Endothelial cell of umbilical vein (primary cell): ENCODE data around the gene LIG4. TPM values are rescaled to one million over a fixed set of nuclear protein-coding genes. Genes with fewer than 3 reads are reported as not detected.

Experiments used
- BruUV-seq: library from RNA; stranded (reverse); fragments of 400-500 nt; replicated peaks from 2 replicates; lab custom pipeline; 2021; lab: Mats Ljungman, UMichigan
- CTCF ChIA-PET: fragments of 300-600, 350-600 bp; sonication (Branson Sonifier 250); formaldehyde crosslinking; loops from one replicate; lab custom pipeline; 2021; ENCODE audit warnings: antibody characterized with exemption, inconsistent platforms; lab: Charles Lee
- POLR2A ChIA-PET: fragments of 300-600, 350-600 bp; sonication (Branson Sonifier 250); formaldehyde crosslinking; loops from one replicate; lab custom pipeline; 2021; ENCODE audit warnings: antibody characterized with exemption, inconsistent platforms; lab: Charles Lee
- DNase-seq: peaks from one replicate; pipeline ENCODE4 v3.0.0-alpha.2; 2011; ENCODE audit warnings: low read depth, low spot score
- FAIRE-seq: peaks from 2 replicates; lab custom pipeline; 2011; peaks lifted over from hg19 to GRCh38; lab: Jason Lieb, UNC
- H2AFZ ChIP-seq: 2 replicates; pipeline ENCODE4 v1.6.0; 2012; ENCODE audit warnings: low read depth, low read length, control low read depth, inconsistent platforms
- H3K27ac ChIP-seq: 2 replicates; pipeline ENCODE4 v1.5.1; 2011; ENCODE audit warnings: low read depth, mild to moderate bottlenecking, control low read depth, low read length, moderate library complexity; ENCODE audit not compliant: insufficient read depth
- H3K27me3 ChIP-seq, 2 experiments: 2 replicates each; pipeline versions ENCODE4 v1.6.0 to v1.6.1; 2011; ENCODE audit warnings: low read length in 2 of 2, mixed read lengths in 1 of 2; ENCODE audit not compliant: control insufficient read depth in 2 of 2, insufficient read depth in 2 of 2
- H3K36me3 ChIP-seq, 2 experiments: 2 replicates in 1 of 2; 3 replicates in 1 of 2; pipeline ENCODE4 v1.5.1; 2011; ENCODE audit warnings: low read length in 2 of 2, mild to moderate bottlenecking in 1 of 2, moderate library complexity in 1 of 2; ENCODE audit not compliant: control insufficient read depth in 2 of 2, insufficient read depth in 2 of 2; ENCODE audit errors: extremely low read depth in 1 of 2
- H3K4me1 ChIP-seq: 3 replicates; pipeline ENCODE4 v1.5.1; 2011; ENCODE audit warnings: mild to moderate bottlenecking, low read length; ENCODE audit not compliant: control insufficient read depth, insufficient read depth; ENCODE audit errors: extremely low read depth
- H3K4me2 ChIP-seq: 2 replicates; pipeline ENCODE4 v1.6.1; 2011; ENCODE audit warnings: low read length, control low read depth, mixed read lengths; ENCODE audit not compliant: insufficient read depth
- H3K4me3 ChIP-seq, 3 experiments: fragments of 200-600 bp in 1 of 3; sonication (generic), shearing (Covaris generic) in 1 of 3; replicated peaks in 1 of 3; 2 replicates each; pipeline ENCODE4 v1.5.1; 2011 to 2016; ENCODE audit warnings: control low read depth in 3 of 3, low read length in 3 of 3, mild to moderate bottlenecking in 2 of 3, inconsistent platforms in 1 of 3, low read depth in 1 of 3, moderate library complexity in 1 of 3; ENCODE audit not compliant: insufficient read depth in 1 of 3
- H3K79me2 ChIP-seq: 2 replicates; pipeline ENCODE4 v1.6.0; 2012; ENCODE audit warnings: low read length, inconsistent platforms; ENCODE audit not compliant: control insufficient read depth, insufficient read depth
- H3K9ac ChIP-seq: replicated peaks from 2 replicates; pipeline ENCODE3; 2011; ENCODE audit warnings: low read length, control low read depth; ENCODE audit not compliant: insufficient read depth; ENCODE audit errors: extremely low read depth
- H3K9me1 ChIP-seq: replicated peaks from 3 replicates; pipeline ENCODE4 v1.6.0; 2011; ENCODE audit warnings: mild to moderate bottlenecking, low read length; ENCODE audit not compliant: control insufficient read depth, insufficient read depth; ENCODE audit errors: extremely low read depth
- H3K9me3 ChIP-seq: replicated peaks from 2 replicates; pipeline ENCODE4 v1.5.1; 2012; ENCODE audit warnings: low read length, inconsistent platforms; ENCODE audit not compliant: control insufficient read depth, insufficient read depth
- H4K20me1 ChIP-seq: replicated peaks from 2 replicates; pipeline ENCODE3; 2011; ENCODE audit warnings: mild to moderate bottlenecking, low read length; ENCODE audit not compliant: control insufficient read depth, insufficient read depth; ENCODE audit errors: extremely low read depth
- CTCF ChIP-seq, 2 donors: IDR thresholded peaks; 1 replicate in 1 of 2; 2 replicates in 1 of 2; pipeline ENCODE4 v1.5.1; 2011; ENCODE audit warnings: low read length in 2 of 2, mild to moderate bottlenecking in 2 of 2, moderate library complexity in 2 of 2, control low read depth in 1 of 2, inconsistent platforms in 1 of 2, low read depth in 1 of 2; ENCODE audit not compliant: insufficient read depth in 1 of 2; ENCODE audit errors: extremely low read depth in 1 of 2
- EZH2 ChIP-seq: IDR thresholded peaks from 2 replicates; pipeline ENCODE4 v1.6.1; 2012; ENCODE audit warnings: borderline replicate concordance, low read depth, mild to moderate bottlenecking, moderate library complexity, low read length, inconsistent platforms; ENCODE audit not compliant: severe bottlenecking
- FOS ChIP-seq: IDR thresholded peaks from 2 replicates; pipeline ENCODE4 v1.6.1; 2011; ENCODE audit warnings: mild to moderate bottlenecking, low read length, moderate library complexity, borderline replicate concordance; ENCODE audit not compliant: insufficient read depth
- GATA2 ChIP-seq: IDR thresholded peaks from 2 replicates; pipeline ENCODE4 v1.7.0; 2011; ENCODE audit warnings: low read depth, mild to moderate bottlenecking, moderate library complexity, mixed read lengths, low read length; ENCODE audit not compliant: insufficient read length, insufficient read depth
- JUN ChIP-seq: IDR thresholded peaks from 2 replicates; pipeline ENCODE4 v1.6.1; 2011; ENCODE audit warnings: borderline replicate concordance, low read depth; ENCODE audit not compliant: insufficient read length, insufficient read depth
- MAX ChIP-seq: IDR thresholded peaks from 2 replicates; pipeline ENCODE4 v1.6.1; 2011; ENCODE audit not compliant: insufficient read depth, insufficient read length
- MYC ChIP-seq: IDR thresholded peaks from one replicate; pipeline ENCODE4 v1.6.1; 2011; ENCODE audit warnings: mild to moderate bottlenecking, low read depth, low read length
- POLR2A ChIP-seq: IDR thresholded peaks from 2 replicates; pipeline ENCODE4 v1.6.1; 2012; ENCODE audit warnings: low read depth, mild to moderate bottlenecking, control low read depth, low read length
- POLR2AphosphoS5 ChIP-seq: IDR thresholded peaks from 2 replicates; pipeline ENCODE4 v1.6.1; 2012; ENCODE audit warnings: low read depth, mild to moderate bottlenecking, control low read depth, low read length, moderate library complexity; ENCODE audit not compliant: insufficient read depth
- dilution Hi-C: fragments of 300-500 bp; cut with MboI; formaldehyde crosslinking; loops from one replicate; pipeline ENCODE4 v1.15.0; 2019; ENCODE audit warnings: low sequenced_read_pairs; ENCODE audit not compliant: extremely low pct_ligation_motif_present
- intact Hi-C: fragments of 100-400 bp; cut with micrococcal nuclease; formaldehyde crosslinking; loops from one replicate; pipeline ENCODE4 v1.10.0; 2022
- polyA plus RNA-seq, 4 experiments: library from polyadenylated mRNA; depleted of rRNA in 3 of 4; stranded (reverse) in 3 of 4; unstranded in 1 of 4; fragments of >200 nt; gene quantifications; 2 replicates each; pipeline versions ENCODE4 v1.2.1 to v1.2.3, GENCODE V29; 2011 to 2012; ENCODE audit warnings: missing spikeins in 1 of 4
- total RNA-seq: library from RNA; stranded (reverse); gene quantifications from 2 replicates; pipeline ENCODE4 v1.2.3, GENCODE V29; 2021

Gene LIG4
- total and polyA plus RNA-seq, 2 donors (not counting 3 experiments of a cell fraction or from before 2014, with no cell fraction given): 3.0 to 9.2 TPM

- Histone ChIP-seq H3K4me1 (peaks cover 11% of the 10 kb centered on the region), H3K4me3 (peak overlapping the region in 1 of 3 experiments; percentile 29), H3K4me2 (peak overlapping the region; percentile 86), H3K36me3 (peaks cover 0 to 9% of the 10 kb centered on the region in 2 experiments), H3K27me3 (no peaks in the 10 kb centered on the region), H4K20me1 (no peaks in the 10 kb centered on the region), H3K9ac (peak overlapping the region; percentile 39), H3K9me1 (no peaks in the 10 kb centered on the region), H3K27ac (no peak overlapping the region), H2AFZ (peak overlapping the region; percentile 61), H3K79me2 (peaks cover 13% of the 10 kb centered on the region), H3K9me3 (no peaks in the 10 kb centered on the region)
- ChIA-PET CTCF (interaction anchor here (1.4 kb wide), 1 partner anchor 38 kb away, joined by 3 read pairs; no protein-coding TSS in a partner anchor), POLR2A (no interaction called here)
- intact Hi-C loops (loop anchor here (10.0 kb wide), 1 partner anchor 939 kb away; no protein-coding TSS in a partner anchor), dilution Hi-C loops (no loop called here)
- FAIRE-seq (no peak), DNase-seq (no peak)
- BruUV-seq: TSS peak; percentile 8
- TF ChIP-seq CTCF (IDR thresholded peaks at IDR 0.05; ENCODE audit: extremely low read depth in 1 of 2, insufficient read depth in 1 of 2, low read depth in 1 of 2, low read length in 2 of 2) (no peak), JUN (no peak), POLR2AphosphoS5 (no peak)
These were observed 1.4 kb downstream of the LIG4 start for GRCh38 chr13:108213946-108214345.

GRCh38 chr13:108212886-108213285 is 2.5 kb downstream of the LIG4 start:
- CTCF ChIA-PET: interaction anchor here (1.4 kb wide), 1 partner anchor 37 kb away, joined by 3 read pairs; no protein-coding TSS in a partner anchor
- no peak for DNase-seq
- dilution Hi-C loops: no loop called here

More at GRCh38 chr13:108212886-108213285, 2.5 kb downstream of the LIG4 start:
- Histone ChIP-seq H4K20me1 (no peaks in the 10 kb centered on the region), H3K79me2 (peaks cover 5% of the 10 kb centered on the region), H3K36me3 (peaks cover 0 to 9% of the 10 kb centered on the region in 2 experiments), H2AFZ (no peak overlapping the region), H3K9me3 (no peaks in the 10 kb centered on the region), H3K27ac (no peak overlapping the region), H3K4me3 (no peak overlapping the region), H3K4me1 (peaks cover 11% of the 10 kb centered on the region), H3K9ac (no peak overlapping the region), H3K27me3 (no peaks in the 10 kb centered on the region), H3K4me2 (no peak overlapping the region), H3K9me1 (no peaks in the 10 kb centered on the region)
- TF ChIP-seq MYC (no peak), POLR2A (no peak), POLR2AphosphoS5 (no peak), CTCF (IDR thresholded peaks at IDR 0.05; ENCODE audit: extremely low read depth in 1 of 2, insufficient read depth in 1 of 2, low read depth in 1 of 2, low read length in 2 of 2) (no peak), EZH2 (no peak), GATA2 (no peak), JUN (no peak), MAX (no peak), FOS (no peak)
- no TSS peak for BruUV-seq
- intact Hi-C loops: loop anchor here (10.0 kb wide), 1 partner anchor 938 kb away; no protein-coding TSS in a partner anchor
- POLR2A ChIA-PET: no interaction called here
- FAIRE-seq: no peak
